ENCODE data around the gene INTU.

GRCh38 chr4:127616898-127617297 lies 15.9 kb upstream of the INTU start:
- TF ChIP-seq POLR2AphosphoS5 (IDR thresholded peaks at IDR 0.05; ENCODE audit: low read depth, low read length) (no peak), TAF1 (IDR thresholded peaks at IDR 0.05; ENCODE audit: low read depth, low read length) (no peak), POLR2A (IDR thresholded peaks at IDR 0.05; ENCODE audit: low read depth, low read length) (no peak), SPI1 (IDR thresholded peaks at IDR 0.05; ENCODE audit: low read depth, low read length) (no peak)

Measured in GM12891 (cell line).